ENCODE measurements around the gene SPAG5.
"Not testable (repeated sequence)": the region's sequence is repeated elsewhere in the genome, so short reads cannot be mapped to it uniquely, and the experiment has no call there.

GRCh38 chr17:28576016-28576415 lies 22.8 kb downstream of the SPAG5 start:
- TF ChIP-seq CTCF (conservative IDR thresholded peaks at IDR 0.05); ZFX (IDR thresholded peaks at IDR 0.05): not testable (repeated sequence)
